NB4 (cell line): ENCODE data around the gene WDR62.

Experiments
- DNase-seq: peaks from one replicate; pipeline ENCODE4 v3.0.0; 2010; ENCODE audit warnings: low read depth
- H3K4me3 ChIP-seq: one replicate; pipeline ENCODE4 v1.5.1; 2011; ENCODE audit warnings: mild to moderate bottlenecking, low read depth, low read length, moderate library complexity
- CTCF ChIP-seq: IDR thresholded peaks from one replicate; pipeline ENCODE4 v1.5.1; 2012; ENCODE audit warnings: low read depth, low read length
- MYC ChIP-seq: IDR thresholded peaks from 2 replicates; pipeline ENCODE4 v1.6.1; 2011; ENCODE audit warnings: low read depth, low read length
- POLR2A ChIP-seq: IDR thresholded peaks from 2 replicates; pipeline ENCODE4 v1.6.1; 2011; ENCODE audit warnings: mild to moderate bottlenecking; ENCODE audit not compliant: insufficient read length; ENCODE audit errors: extremely low read depth

The WDR62 gene

GRCh38 chr19:36153126-36153525 is 98.4 kb downstream of the WDR62 start:
- TF ChIP-seq MYC (no peak), POLR2A (no peak), CTCF (no peak)
- H3K4me3 ChIP-seq, result no peak overlapping the region
- DNase-seq, result no peak
